GM19238 (cell line): ENCODE data around the gene NTSR2.

Experiments used
- DNase-seq: peaks from one replicate; pipeline ENCODE4 v3.0.0; 2011; ENCODE audit warnings: low spot score; ENCODE audit not compliant: insufficient read length

The NTSR2 gene, protein sequence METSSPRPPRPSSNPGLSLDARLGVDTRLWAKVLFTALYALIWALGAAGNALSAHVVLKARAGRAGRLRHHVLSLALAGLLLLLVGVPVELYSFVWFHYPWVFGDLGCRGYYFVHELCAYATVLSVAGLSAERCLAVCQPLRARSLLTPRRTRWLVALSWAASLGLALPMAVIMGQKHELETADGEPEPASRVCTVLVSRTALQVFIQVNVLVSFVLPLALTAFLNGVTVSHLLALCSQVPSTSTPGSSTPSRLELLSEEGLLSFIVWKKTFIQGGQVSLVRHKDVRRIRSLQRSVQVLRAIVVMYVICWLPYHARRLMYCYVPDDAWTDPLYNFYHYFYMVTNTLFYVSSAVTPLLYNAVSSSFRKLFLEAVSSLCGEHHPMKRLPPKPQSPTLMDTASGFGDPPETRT

DNA sequence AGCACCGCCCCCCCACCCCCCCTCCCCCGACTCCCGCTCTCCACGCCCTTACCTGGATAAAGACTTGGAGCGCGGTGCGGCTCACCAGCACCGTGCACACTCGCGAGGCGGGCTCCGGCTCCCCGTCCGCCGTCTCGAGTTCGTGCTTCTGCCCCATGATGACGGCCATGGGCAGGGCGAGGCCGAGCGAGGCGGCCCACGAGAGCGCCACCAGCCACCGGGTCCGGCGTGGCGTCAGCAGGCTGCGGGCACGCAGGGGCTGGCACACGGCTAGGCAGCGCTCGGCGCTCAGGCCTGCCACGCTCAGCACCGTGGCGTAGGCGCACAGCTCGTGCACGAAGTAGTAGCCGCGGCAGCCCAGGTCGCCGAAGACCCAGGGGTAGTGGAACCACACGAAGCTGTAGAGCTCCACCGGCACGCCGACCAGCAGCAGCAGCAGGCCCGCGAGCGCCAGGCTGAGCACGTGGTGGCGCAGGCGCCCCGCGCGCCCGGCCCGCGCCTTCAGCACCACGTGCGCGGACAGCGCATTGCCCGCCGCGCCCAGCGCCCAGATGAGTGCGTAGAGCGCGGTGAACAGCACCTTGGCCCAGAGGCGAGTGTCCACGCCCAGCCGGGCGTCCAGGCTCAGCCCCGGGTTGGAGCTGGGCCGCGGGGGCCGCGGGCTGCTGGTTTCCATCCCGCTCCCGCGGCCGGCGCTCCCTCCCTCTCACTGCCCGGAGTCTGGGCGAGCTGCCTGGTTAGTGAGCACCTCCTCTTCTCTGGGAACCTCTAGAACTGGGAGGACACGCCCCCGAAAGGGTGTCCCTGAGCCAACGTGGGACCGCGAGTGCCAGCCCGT lies at the start of gene NTSR2:
TSS of gene NTSR2 (minus strand) at position 742 of the 838 bp plus-strand sequence. CDS start at position 676, 66 bp downstream.
- no peak for DNase-seq

- DNase-seq, result no peak
These were observed 49.4 kb upstream of the NTSR2 start for GRCh38 chr2:11719230-11719977.

DNA sequence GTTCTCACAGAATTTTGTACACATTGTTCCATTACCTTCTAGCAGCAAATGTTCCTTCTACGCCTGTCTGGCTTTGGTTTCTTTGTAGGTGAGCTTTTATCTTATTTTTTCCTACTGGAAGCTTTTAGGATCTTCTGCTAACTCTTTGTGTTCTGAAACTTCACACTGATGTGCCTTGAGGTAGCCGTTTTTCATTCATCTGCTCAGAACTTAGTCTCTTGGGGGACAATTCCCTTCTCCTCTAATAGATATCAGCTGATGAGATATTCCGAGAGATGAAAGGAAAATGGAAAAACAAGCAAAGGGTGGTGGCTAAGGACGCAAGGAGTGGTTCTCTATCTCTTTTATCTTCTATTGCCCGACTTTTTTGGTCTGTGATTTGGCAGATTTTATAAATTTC lies 48.6 kb upstream of the NTSR2 start:
- DNase-seq, result no peak

DNA sequence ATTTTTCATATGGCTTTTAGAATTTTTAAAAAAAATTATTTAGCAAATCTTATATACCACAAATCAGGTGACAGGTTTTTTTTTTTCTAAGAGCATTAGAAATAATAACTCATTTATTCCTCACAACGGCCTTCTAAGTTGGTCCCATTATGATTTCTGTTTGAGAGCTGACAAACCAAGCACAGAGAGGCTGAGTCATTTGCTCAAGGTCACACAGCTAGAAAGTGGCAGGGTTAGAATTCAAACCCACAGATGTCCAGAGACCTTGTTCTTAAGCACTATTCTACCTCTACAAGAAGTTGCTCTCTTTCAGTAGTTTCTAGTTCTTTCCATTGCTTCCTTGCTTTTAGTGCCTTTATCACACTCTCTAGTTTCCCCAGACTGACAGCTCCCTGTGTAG lies 47.6 kb upstream of the NTSR2 start:
- no peak for DNase-seq

DNA sequence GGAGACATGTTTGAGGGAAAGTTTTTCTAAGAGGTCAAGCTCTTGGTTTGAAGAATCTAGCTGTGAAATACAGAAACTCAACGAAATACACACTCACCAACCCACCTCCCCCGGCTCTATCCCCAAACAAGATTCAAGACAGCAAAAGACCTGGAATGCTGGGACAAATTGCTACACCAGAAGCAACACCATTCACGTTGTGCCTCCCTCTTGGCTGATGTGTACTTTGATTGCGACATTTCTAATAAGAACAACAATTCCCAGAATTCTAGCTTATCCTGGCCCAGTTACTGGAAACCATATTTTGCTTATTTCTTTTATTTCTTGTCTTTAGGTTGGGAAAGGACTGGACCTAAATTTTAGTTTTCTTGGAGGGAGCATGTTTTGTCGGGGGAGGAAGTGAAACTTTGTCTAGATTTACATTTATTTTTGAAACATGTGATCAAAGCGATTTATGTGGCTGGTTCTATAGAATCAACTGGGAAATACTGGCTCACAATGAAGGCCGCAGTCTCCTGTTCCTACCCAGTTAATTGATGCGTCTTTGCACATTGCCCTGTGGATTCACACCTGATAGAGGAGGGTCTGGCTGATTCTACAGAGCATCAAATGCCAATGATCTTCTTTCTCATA lies 46.8 kb upstream of the NTSR2 start:
- DNase-seq, result no peak

- DNase-seq, result no peak
These were observed 46.1 kb upstream of the NTSR2 start for GRCh38 chr2:11715987-11716652.

DNA sequence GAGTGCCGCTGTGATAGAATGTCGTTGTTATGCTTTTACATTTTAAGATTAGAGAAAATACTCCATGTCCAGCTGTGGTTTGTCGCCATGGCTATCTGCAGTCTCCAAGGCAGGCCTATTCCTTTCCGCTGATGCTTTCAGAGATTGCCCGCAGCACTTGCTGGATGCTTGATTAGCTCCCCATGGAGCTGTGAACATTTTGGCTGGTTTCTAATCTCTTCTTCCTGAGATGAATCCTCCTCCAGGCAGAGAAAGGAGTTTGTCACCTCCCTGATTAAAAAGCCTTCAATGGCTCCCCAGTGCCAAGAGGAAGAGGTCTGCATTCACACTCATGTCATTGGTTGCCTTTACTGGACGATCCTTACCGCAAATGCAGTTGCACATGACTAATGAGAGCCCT lies 43.8 kb upstream of the NTSR2 start:
- DNase-seq, result no peak

- no peak for DNase-seq
These were observed 42.9 kb upstream of the NTSR2 start for GRCh38 chr2:11712866-11713265.

GRCh38 chr2:11711751-11712150 lies 41.8 kb upstream of the NTSR2 start:
- DNase-seq, result no peak

DNA sequence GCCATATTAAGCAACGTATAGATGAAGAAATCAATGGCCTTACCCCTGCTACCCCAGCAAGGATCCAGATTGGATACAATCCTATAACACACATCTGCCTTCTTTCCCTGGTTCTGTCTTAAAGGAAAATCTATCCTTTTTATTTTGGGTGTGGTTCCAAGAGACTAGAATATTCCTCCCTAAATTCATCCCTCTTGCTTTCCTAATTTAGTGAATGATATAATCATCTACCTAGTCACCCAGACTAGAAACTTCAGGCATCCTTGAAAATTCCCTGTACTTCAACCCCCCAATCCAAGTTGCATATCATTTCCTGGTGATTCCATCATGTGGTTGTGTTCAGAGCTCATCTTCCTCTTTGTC lies 41.3 kb upstream of the NTSR2 start:
- no peak for DNase-seq

GRCh38 chr2:11710632-11711353 lies 40.8 kb upstream of the NTSR2 start:
- no peak for DNase-seq

- DNase-seq, result no peak
These were observed 40.2 kb upstream of the NTSR2 start for GRCh38 chr2:11710210-11710609.

GRCh38 chr2:11709293-11709692 lies 39.3 kb upstream of the NTSR2 start:
- DNase-seq, result no peak

DNA sequence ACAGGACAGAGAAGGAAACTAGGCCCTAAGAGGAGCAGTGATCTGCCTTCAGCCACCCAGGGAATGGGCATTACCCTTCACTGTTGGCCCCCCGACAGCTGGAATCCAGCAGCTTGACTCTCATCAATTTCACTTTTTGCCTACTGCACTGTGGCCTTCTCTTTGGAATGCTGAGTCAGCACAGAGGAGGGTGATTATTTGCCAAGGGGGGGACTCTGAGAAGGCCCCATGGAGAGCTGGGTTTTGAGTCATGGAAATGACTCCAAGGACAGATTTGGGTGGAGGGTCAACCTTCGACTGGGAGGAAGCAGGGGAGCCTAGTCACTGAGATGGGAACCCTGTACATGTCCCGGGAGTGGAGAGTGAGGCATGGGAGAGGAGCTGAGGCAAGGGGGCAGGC lies 38.1 kb upstream of the NTSR2 start:
- no peak for DNase-seq

- DNase-seq, result no peak
These were observed 35.7 kb upstream of the NTSR2 start for GRCh38 chr2:11705711-11706110.

DNA sequence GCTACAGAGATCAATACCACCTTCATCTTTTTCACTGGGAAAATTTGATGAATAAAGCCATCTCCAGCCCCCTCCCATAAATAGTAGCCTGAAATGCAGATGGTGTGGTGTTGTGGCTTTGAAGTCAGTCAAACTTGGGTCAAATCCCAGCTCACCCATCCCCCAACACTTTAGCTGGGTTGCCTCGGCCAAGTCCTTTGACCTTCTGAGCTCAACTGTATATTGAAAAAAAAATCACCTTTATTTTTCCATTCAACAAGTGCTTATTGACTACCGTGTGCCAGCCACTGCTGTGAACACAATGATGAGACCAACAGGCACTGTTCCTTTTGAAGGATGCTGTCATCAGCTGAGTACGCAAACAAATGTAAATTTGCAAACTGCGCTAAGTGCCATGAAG lies 35.1 kb upstream of the NTSR2 start:
- no peak for DNase-seq

GRCh38 chr2:11703700-11704099 lies 33.7 kb upstream of the NTSR2 start:
- no peak for DNase-seq

DNA sequence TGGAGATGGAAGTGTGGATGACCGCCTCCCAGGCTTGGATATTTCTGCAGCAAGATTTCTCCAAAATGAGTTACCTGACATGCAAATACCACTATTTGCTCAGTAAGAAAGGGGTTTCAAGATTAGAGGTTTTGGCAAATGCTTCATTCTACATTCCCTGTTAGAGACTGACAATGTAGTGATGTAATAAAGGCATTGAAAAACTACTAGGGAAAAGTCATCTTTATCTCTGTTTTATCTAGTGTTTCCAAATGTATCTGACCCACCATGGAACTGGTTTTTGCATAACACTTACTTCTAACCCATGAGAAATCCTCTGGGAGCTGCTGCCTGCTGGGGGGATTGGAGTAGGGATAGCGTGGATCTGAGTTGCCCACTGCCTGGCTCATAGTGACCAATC lies 33.0 kb upstream of the NTSR2 start:
- no peak for DNase-seq

DNA sequence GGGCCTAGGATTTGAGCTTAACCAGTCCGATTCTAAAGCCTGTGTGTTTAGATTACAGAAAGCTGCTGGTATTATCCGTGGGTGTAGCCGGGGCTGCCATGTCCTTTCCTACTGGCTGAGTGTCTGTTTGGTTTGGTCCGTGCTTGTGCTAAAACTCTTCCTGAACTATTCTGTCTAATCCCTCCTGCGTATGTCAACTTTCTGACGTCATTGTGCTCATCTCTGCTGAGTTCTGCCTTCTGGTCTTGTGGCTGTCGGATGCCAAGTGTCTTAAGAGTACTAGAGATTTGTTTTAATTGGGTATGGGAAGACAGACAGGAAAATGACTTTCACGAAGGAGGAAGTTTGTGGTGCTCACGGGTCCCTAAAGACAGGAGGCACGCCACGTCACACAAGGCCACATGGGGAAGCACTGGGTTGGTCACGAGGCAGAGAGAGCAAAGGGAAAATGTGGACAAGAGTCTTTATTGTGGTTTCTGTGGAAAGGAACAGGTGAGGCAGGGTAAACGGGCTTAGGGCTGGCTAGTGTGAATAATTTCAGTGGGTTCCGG lies 31.8 kb upstream of the NTSR2 start:
- no peak for DNase-seq

DNA sequence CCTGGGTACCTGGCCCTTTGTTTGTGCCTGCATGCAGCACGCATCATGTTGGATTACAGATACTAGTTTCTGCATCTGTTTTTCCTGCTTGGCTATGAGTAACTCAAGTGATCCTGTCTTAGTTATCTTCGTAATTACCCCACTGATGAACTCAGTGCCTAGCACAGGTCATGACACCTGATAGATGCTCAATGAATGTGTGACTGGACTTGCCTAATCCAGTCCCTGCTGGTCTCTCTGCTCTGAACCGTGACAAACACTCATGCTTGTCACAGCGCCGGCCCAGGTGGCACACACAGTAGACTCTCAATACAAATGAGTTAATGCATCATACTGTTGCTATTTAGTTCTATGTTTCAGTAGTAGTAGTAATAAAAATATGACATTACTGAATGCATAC lies 31.2 kb upstream of the NTSR2 start:
- no peak for DNase-seq
